HepG2 (cell line): ENCODE data around the gene PRR36. TPM values are rescaled to one million over a fixed set of nuclear protein-coding genes. Genes with fewer than 3 reads are reported as not detected.

Source experiments
- ATAC-seq: fragments of 200-7000 bp; cut with Tn5 transposase; 3 replicates; pipeline ENCODE4 v1.9.1; 2020; ENCODE audit warnings: mild to moderate bottlenecking, moderate library complexity
- BruUV-seq: library from RNA; stranded (reverse); fragments of 400-500 nt; replicated peaks from 2 replicates; lab custom pipeline; 2021; lab: Mats Ljungman, UMichigan
- CTCF ChIA-PET: fragments of 300-600 bp; formaldehyde crosslinking; extraction: SDS; loops from one replicate; lab custom pipeline; 2021; ENCODE audit warnings: low total read pairs, inconsistent platforms, low intra/inter-chr PET ratio; lab: Yijun Ruan, JAX
- POLR2A ChIA-PET: fragments of 350-600 bp; sonication (Branson Sonifier 250); formaldehyde crosslinking; loops from one replicate; lab custom pipeline; 2020; ENCODE audit warnings: antibody characterized with exemption, inconsistent platforms; lab: Yijun Ruan, JAX
- DNase-seq: peaks from one replicate; pipeline ENCODE4 v3.0.0-alpha.2; 2015; ENCODE audit warnings: low spot score
- FAIRE-seq: peaks from 3 replicates; lab custom pipeline; 2011; peaks lifted over from hg19 to GRCh38; lab: Jason Lieb, UNC
- H2AFZ ChIP-seq: one replicate; pipeline ENCODE4 v1.6.1; 2011; ENCODE audit warnings: low read length, inconsistent platforms
- H3K27ac ChIP-seq: fragments of 300-600 bp; 3 replicates; pipeline ENCODE4 v1.8.0; 2011; ENCODE audit warnings: mixed run types, mild to moderate bottlenecking, mixed read lengths, low read length, inconsistent platforms; ENCODE audit not compliant: insufficient read depth; ENCODE audit errors: extremely low read length
- H3K27me3 ChIP-seq, 2 experiments: fragments of 200-600 bp in 1 of 2; 2 replicates in 1 of 2; 3 replicates in 1 of 2; pipeline versions ENCODE4 v1.6.0 to v1.8.0; 2011; ENCODE audit warnings: low read length in 2 of 2, mild to moderate bottlenecking in 2 of 2, moderate library complexity in 2 of 2, inconsistent platforms in 1 of 2; ENCODE audit not compliant: insufficient read depth in 2 of 2, control insufficient read depth in 1 of 2
- H3K36me3 ChIP-seq, 2 experiments: fragments of 200-600 bp in 1 of 2; replicated peaks in 1 of 2; 2 replicates in 1 of 2; 3 replicates in 1 of 2; pipeline versions ENCODE4 v1.5.1 to v1.8.0; 2011; ENCODE audit warnings: low read length in 2 of 2, inconsistent platforms in 1 of 2; ENCODE audit not compliant: insufficient read depth in 2 of 2, control insufficient read depth in 1 of 2
- H3K4me1 ChIP-seq: 2 replicates; pipeline ENCODE4 v1.5.1; 2012; ENCODE audit warnings: low read length, inconsistent platforms; ENCODE audit not compliant: insufficient read depth
- H3K4me2 ChIP-seq: 2 replicates; pipeline ENCODE4 v1.6.0; 2011; ENCODE audit warnings: low read depth, low read length, inconsistent platforms
- H3K4me3 ChIP-seq, 3 experiments: fragments of 200-600 bp in 1 of 3; sonication (generic), shearing (Covaris generic) in 1 of 3; replicated peaks in 1 of 3; 2 replicates each; pipeline ENCODE4 v1.5.1; 2011 to 2016; ENCODE audit warnings: low read length in 3 of 3, inconsistent platforms in 2 of 3, low read depth in 2 of 3, mild to moderate bottlenecking in 2 of 3, control low read depth in 1 of 3, mixed read lengths in 1 of 3; ENCODE audit not compliant: insufficient read depth in 1 of 3
- H3K79me2 ChIP-seq: one replicate; pipeline ENCODE4 v1.6.1; 2011; ENCODE audit warnings: low read length, inconsistent platforms; ENCODE audit not compliant: insufficient read depth
- H3K9ac ChIP-seq: 2 replicates; pipeline ENCODE4 v1.6.0; 2011; ENCODE audit warnings: mild to moderate bottlenecking, low read depth, low read length, inconsistent platforms; ENCODE audit not compliant: insufficient read depth
- H3K9me3 ChIP-seq: 2 replicates; pipeline ENCODE4 v1.5.1; 2012; ENCODE audit warnings: mild to moderate bottlenecking, low read length
- H4K20me1 ChIP-seq: 2 replicates; pipeline ENCODE4 v1.6.0; 2011; ENCODE audit warnings: inconsistent platforms, mild to moderate bottlenecking, low read length, moderate library complexity; ENCODE audit not compliant: insufficient read depth
- ARID2 ChIP-seq: sonication (generic); formaldehyde crosslinking; IDR thresholded peaks from 2 replicates; pipeline ENCODE4 v1.8.1; 2022; ENCODE audit warnings: mild to moderate bottlenecking, missing genetic modification reagents, borderline replicate concordance
- CAMTA2 ChIP-seq: sonication (generic); formaldehyde crosslinking; IDR thresholded peaks from 2 replicates; pipeline ENCODE4 v1.4.0; 2020; ENCODE audit warnings: mild to moderate bottlenecking, missing genetic modification reagents, borderline replicate concordance
- CHD2 ChIP-seq: IDR thresholded peaks from 2 replicates; pipeline ENCODE4 v1.6.1; 2011; ENCODE audit warnings: low read depth, low read length, improper control_type of control experiment
- MAF1 ChIP-seq: sonication (generic); formaldehyde crosslinking; IDR thresholded peaks from 2 replicates; pipeline ENCODE4 v1.5.0; 2020; ENCODE audit warnings: missing genetic modification reagents, borderline replicate concordance
- MAFF ChIP-seq: IDR thresholded peaks from 2 replicates; pipeline ENCODE4 v1.6.1; 2011; ENCODE audit warnings: low read depth, low read length, improper control_type of control experiment
- MED1 ChIP-seq: sonication (generic); formaldehyde crosslinking; IDR thresholded peaks from 2 replicates; pipeline ENCODE4 v1.4.0; 2020; ENCODE audit warnings: missing genetic modification reagents
- NFE2L2 ChIP-seq: fragments of 150-350 bp; IDR thresholded peaks from 2 replicates; pipeline ENCODE4 v1.6.1; 2014; ENCODE audit warnings: low read length
- NFRKB ChIP-seq: fragments of 450-650 bp; IDR thresholded peaks from 2 replicates; pipeline ENCODE4 v1.6.1; 2017
- SAFB2 ChIP-seq: sonication (generic); formaldehyde crosslinking; IDR thresholded peaks from 2 replicates; pipeline ENCODE4 v1.5.1; 2020; ENCODE audit warnings: missing genetic modification reagents, low read depth, mild to moderate bottlenecking, borderline replicate concordance
- SIN3A ChIP-seq: IDR thresholded peaks from 2 replicates; pipeline ENCODE4 v1.6.1; 2011; ENCODE audit warnings: low read depth, mild to moderate bottlenecking, control low read depth, low read length, borderline replicate concordance
- SP1 ChIP-seq, 2 experiments: fragments of 450-650 bp in 1 of 2; sonication (generic) in 1 of 2; formaldehyde crosslinking in 1 of 2; IDR thresholded peaks; 2 replicates each; pipeline versions ENCODE4 v1.4.0 to v1.6.1; 2016 to 2020; ENCODE audit warnings: missing genetic modification reagents in 1 of 2
- TCF12 ChIP-seq, 2 experiments: fragments of 450-650 bp in 1 of 2; sonication (generic) in 1 of 2; formaldehyde crosslinking in 1 of 2; IDR thresholded peaks; 2 replicates each; pipeline versions ENCODE4 v1.6.1 to v1.8.0; 2017 to 2022; ENCODE audit warnings: antibody characterized with exemption in 1 of 2, mild to moderate bottlenecking in 1 of 2, missing genetic modification reagents in 1 of 2, moderate library complexity in 1 of 2
- THAP11 ChIP-seq: IDR thresholded peaks from 2 replicates; pipeline ENCODE4 v1.6.1; 2016; ENCODE audit warnings: missing biosample characterization, missing genetic modification reagents
- ZBTB3 ChIP-seq: sonication (generic); formaldehyde crosslinking; IDR thresholded peaks from 2 replicates; pipeline ENCODE4 v1.4.0; 2020; ENCODE audit warnings: low read depth, mild to moderate bottlenecking, moderate library complexity, missing genetic modification reagents, borderline replicate concordance
- ZNF101 ChIP-seq: sonication (generic); formaldehyde crosslinking; IDR thresholded peaks from 2 replicates; pipeline ENCODE4 v1.4.0; 2020; ENCODE audit warnings: mild to moderate bottlenecking, low read depth, missing genetic modification reagents, borderline replicate concordance
- ZNF430 ChIP-seq: sonication (generic); formaldehyde crosslinking; IDR thresholded peaks from 2 replicates; pipeline ENCODE4 v1.9.0; 2021; ENCODE audit warnings: mild to moderate bottlenecking, missing genetic modification reagents
- ZNF589 ChIP-seq: sonication (generic); formaldehyde crosslinking; conservative IDR thresholded peaks from 2 replicates; pipeline ENCODE4 v1.8.0; 2022; ENCODE audit warnings: mild to moderate bottlenecking, moderate library complexity, missing genetic modification reagents
- ZNF749 ChIP-seq: sonication (generic); formaldehyde crosslinking; IDR thresholded peaks from 2 replicates; pipeline ENCODE4 v1.8.0; 2022; ENCODE audit warnings: mild to moderate bottlenecking, missing genetic modification reagents, moderate library complexity, borderline replicate concordance
- ZSCAN31 ChIP-seq: sonication (generic); formaldehyde crosslinking; IDR thresholded peaks from 2 replicates; pipeline ENCODE4 v1.5.0; 2020; ENCODE audit warnings: low read depth, mild to moderate bottlenecking, missing genetic modification reagents
- WGBS: methylation state at CpG from one replicate; pipeline ENCODE4 v1.1.6; 2017; ENCODE audit warnings: low lambda C conversion rate; 5-methylcytosine and 5-hydroxymethylcytosine counted together
- in situ Hi-C: cut with HindIII; loops from 2 replicates; pipeline ENCODE4 v1.10.0; 2017; ENCODE audit warnings: low pct_unique_long_range_greater_than_20kb; ENCODE audit not compliant: extremely low pct_ligation_motif_present
- intact Hi-C: fragments of 100-400 bp; cut with micrococcal nuclease; formaldehyde crosslinking; loops from one replicate; pipeline ENCODE4 v1.10.0; 2022; ENCODE audit not compliant: unreplicated experiment
- polyA plus RNA-seq, 8 experiments: library from polyadenylated mRNA; depleted of rRNA in 3 of 8; stranded (reverse) in 7 of 8; unstranded in 1 of 8; fragments of >200 nt; fragmentation: Illumina TruSeq in 4 of 8; extraction: Trizol in 4 of 8; gene quantifications; 2 replicates each; pipeline versions ENCODE4 v1.2.1 to v1.2.3, GENCODE V29; 2011 to 2016; ENCODE audit warnings: low read depth in 4 of 8, missing spikeins in 1 of 8, mixed read lengths in 1 of 8; ENCODE audit not compliant: insufficient read depth in 1 of 8
- total RNA-seq, 5 experiments: library from RNA; depleted of rRNA; stranded (reverse); fragments of >200 nt; fragmentation: Illumina TruSeq; extraction: Trizol; gene quantifications; 2 replicates each; pipeline ENCODE4 v1.2.3, GENCODE V29; 2016; ENCODE audit warnings: low read depth in 1 of 5
- TF ChIP-seq, protein P1 (sequence below): IDR thresholded peaks from 2 replicates; pipeline ENCODE4 v1.6.1; 2018; ENCODE audit warnings: missing genetic modification reagents, mild to moderate bottlenecking, missing compliant biosample characterization
- TF ChIP-seq, protein P2 (sequence below): IDR thresholded peaks from 2 replicates; pipeline ENCODE4 v1.6.1; 2016; ENCODE audit warnings: missing compliant biosample characterization, missing genetic modification reagents, borderline replicate concordance

The PRR36 gene
- total and polyA plus RNA-seq, 2 of the 13 experiments (the other 11 are each of a cell fraction or from before 2014, with no cell fraction given): 0.07 to 0.17 TPM

DNA sequence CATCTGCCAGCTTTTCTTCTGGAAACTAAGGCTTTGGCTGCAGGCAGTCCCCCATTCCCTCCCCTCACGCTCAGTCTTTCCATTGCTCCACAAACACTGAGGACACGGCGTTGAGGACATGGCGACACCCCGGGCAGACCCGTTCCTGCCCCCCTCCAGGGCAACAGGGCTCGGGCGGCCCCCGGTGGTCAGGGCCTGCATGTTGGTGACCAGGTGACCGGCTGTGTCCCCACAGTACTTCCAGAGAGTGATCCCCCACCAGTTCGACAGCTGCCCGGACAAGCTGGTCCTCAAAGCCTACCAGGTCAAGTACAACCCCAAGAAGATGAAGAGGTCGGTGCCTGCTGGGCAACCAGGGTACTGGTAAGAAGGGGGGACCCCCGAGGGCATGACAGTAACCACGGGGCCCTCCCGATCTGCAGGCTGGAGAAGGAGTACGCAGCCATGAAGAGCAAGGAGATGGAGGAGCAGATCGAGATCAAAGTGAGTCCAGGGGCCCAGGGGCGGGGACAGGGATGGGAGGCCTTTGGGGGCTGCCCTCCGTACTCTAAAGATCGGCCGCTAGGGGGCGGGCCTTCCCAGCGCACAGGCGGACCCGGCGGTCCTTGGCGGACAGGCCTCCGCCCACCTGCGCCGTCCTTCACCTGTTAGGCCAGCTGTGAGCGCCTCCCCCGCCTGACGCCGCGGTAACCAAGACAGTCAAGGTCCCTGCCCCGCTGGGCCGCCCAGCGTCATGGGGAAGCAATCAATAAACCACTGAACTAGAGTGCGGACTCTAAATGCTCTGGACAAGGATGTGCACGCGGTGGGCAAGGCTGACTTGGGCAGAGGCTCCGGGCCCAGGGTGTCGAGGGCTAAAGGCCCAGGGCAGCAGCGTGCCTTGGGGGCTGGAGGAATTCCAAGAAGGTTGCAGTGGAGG lies 21.1 kb downstream of the PRR36 start:
- CTCF ChIA-PET: interaction anchor here (1.2 to 2.3 kb wide), 5 partner anchors 16 to 72 kb away, joined by 4 to 28 read pairs (median 5); partner anchors contain the start of genes CTXN1, MAP2K7 and SNAPC2
- FAIRE-seq (peak; percentile 84), ATAC-seq (peak; percentile 93), DNase-seq (peak; percentile 90)
- 2% methylated on average over 20 of the region's 45 CpGs for WGBS
- no peak overlapping the region for H2AFZ ChIP-seq
- no peaks in the 10 kb centered on the region for H3K79me2 ChIP-seq
- peaks cover 24% of the 10 kb centered on the region for H3K4me1 ChIP-seq
- H3K27ac ChIP-seq: peak overlapping the region; percentile 58
- no peaks in the 10 kb centered on the region for H3K9me3 ChIP-seq
- H3K27me3 ChIP-seq: peaks cover 0 to 5% of the 10 kb centered on the region in 2 experiments; a peak in 2 of 5 replicates
- no peaks in the 10 kb centered on the region for H4K20me1 ChIP-seq
- peak overlapping the region; percentile 65 for H3K4me2 ChIP-seq
- no peaks in the 10 kb centered on the region for H3K36me3 ChIP-seq
- H3K4me3 ChIP-seq: peak overlapping the region in 1 of 3 experiments; percentile 60; a peak in 3 of 6 replicates
- no peak overlapping the region for H3K9ac ChIP-seq
- intact Hi-C loops: loop anchor here (2.0 kb wide), 2 partner anchors 50 to 72 kb away; partner anchors contain the start of gene MAP2K7
- no TSS peak for BruUV-seq
- POLR2A ChIA-PET: interaction anchor here (0.5 to 2.8 kb wide), 8 partner anchors 10 to 91 kb away, joined by 3 to 21 read pairs (median 6); partner anchors contain the start of genes LRRC8E, MAP2K7, SNAPC2 and TIMM44
- in situ Hi-C loops: loop anchor here (5.0 kb wide), 1 partner anchor 69 kb away; the partner anchor contains the start of gene SNAPC2
- TF ChIP-seq CAMTA2 (CRISPR knock-in tag) (peak; percentile 39; the same call in 1 of the 2 replicates), SP1 (IDR thresholded peaks at IDR 0.05) (no peak), SP1 (CRISPR knock-in tag; IDR thresholded peaks at IDR 0.05) (peak; percentile 80), MED1 (peak; percentile 91), CHD2 (peak; percentile 59), ZBTB3 (CRISPR knock-in tag) (peak; percentile 45; the same call in 1 of the 2 replicates), TCF12 (IDR thresholded peaks at IDR 0.05) (no peak), TCF12 (CRISPR knock-in tag; IDR thresholded peaks at IDR 0.05) (0 out of 2 replicates have a peak, but pooled peaks have one; percentile 64), ZNF749 (CRISPR knock-in tag) (no peak), ZSCAN31 (CRISPR knock-in tag) (peak; percentile 98), ZNF101 (CRISPR knock-in tag) (peak; percentile 84; the same call in 1 of the 2 replicates), MAFF (no peak), THAP11 (CRISPR knock-in tag) (peak; percentile 80), ZNF430 (CRISPR knock-in tag) (peak; percentile 93), NFE2L2 (no peak), NFRKB (no peak), ZNF589 (CRISPR knock-in tag) (no peak), MAF1 (CRISPR knock-in tag) (peak; percentile 94), SAFB2 (CRISPR knock-in tag) (peak; percentile 94; the same call in 1 of the 2 replicates), SIN3A (peak; percentile 95), ARID2 (CRISPR knock-in tag) (peak; percentile 93)
- TF ChIP-seq, protein P1, sequence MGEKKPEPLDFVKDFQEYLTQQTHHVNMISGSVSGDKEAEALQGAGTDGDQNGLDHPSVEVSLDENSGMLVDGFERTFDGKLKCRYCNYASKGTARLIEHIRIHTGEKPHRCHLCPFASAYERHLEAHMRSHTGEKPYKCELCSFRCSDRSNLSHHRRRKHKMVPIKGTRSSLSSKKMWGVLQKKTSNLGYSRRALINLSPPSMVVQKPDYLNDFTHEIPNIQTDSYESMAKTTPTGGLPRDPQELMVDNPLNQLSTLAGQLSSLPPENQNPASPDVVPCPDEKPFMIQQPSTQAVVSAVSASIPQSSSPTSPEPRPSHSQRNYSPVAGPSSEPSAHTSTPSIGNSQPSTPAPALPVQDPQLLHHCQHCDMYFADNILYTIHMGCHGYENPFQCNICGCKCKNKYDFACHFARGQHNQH: peak; percentile 90
- TF ChIP-seq, protein P2, sequence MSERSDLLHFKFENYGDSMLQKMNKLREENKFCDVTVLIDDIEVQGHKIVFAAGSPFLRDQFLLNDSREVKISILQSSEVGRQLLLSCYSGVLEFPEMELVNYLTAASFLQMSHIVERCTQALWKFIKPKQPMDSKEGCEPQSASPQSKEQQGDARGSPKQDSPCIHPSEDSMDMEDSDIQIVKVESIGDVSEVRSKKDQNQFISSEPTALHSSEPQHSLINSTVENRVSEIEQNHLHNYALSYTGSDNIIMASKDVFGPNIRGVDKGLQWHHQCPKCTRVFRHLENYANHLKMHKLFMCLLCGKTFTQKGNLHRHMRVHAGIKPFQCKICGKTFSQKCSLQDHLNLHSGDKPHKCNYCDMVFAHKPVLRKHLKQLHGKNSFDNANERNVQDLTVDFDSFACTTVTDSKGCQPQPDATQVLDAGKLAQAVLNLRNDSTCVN (CRISPR knock-in tag): peak; percentile 56; the same call in 1 of the 2 replicates
